ENCODE measurements around the gene SCART1. TPM values are rescaled to one million over a fixed set of nuclear protein-coding genes. Genes with fewer than 3 reads are reported as not detected.
"Not testable (repeated sequence)": the region's sequence is repeated elsewhere in the genome, so short reads cannot be mapped to it uniquely, and the experiment has no call there.

Gene SCART1
- total RNA-seq, result 1.4 and 1.6 TPM in 2 replicates
- long read RNA-seq, result 0 reads

DNA sequence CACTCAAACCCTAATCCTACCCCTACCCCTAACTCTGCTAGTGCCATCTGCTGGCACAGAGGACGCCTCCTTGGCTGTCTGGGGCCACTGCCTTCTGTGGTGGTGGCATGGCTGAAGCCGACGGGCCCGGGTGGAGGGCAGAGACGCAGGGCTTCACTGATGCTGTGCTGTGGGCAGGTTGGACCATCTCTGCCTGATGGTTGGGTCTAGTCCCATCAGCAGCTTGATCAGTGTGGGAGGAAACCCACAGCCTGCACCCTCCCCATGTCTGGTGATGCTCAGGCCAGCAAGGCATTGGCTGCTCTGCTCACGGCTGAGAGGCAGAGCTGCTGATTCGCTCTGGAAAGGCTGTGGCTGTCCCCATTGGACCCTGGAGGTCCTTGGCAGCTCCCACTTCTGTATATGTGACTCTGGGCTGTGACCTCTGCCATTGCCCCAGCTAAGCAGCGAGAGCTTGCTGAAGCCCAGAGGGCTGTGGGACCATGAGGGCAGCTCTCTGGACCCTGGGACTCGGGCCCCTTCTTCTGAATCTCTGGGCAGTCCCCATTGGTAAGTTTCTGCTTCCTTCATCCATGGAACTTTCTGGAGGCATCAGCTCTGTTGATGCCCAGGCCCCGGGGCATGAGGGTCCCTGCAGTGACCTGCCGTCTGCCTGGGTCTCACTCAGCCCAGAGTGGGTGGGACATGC lies at the start of gene SCART1:
Gene SCART1 (plus strand): TSS at position 430 of the 688 bp plus-strand sequence. CDS start 53 bp downstream, at position 483.
- H3K27me3 Mint-ChIP-seq (ENCODE audit: low read depth), result no peaks in the 10 kb centered on the region
- no peaks in the 10 kb centered on the region for H3K4me1 Mint-ChIP-seq
- H3K9me3 Mint-ChIP-seq, result peaks cover 15% of the 10 kb centered on the region
- peaks cover 8% of the 10 kb centered on the region for H3K36me3 Mint-ChIP-seq (ENCODE audit: low read depth)
- TF ChIP-seq CTCF (conservative IDR thresholded peaks at IDR 0.05), result no peak
- no peak within 1 kb of the TSS for H3K4me3 Mint-ChIP-seq
- no peak for DNase-seq (ENCODE audit: low read depth, low spot score)
- no peak within 1 kb of the TSS for H3K27ac Mint-ChIP-seq (ENCODE audit: unreplicated experiment)

GRCh38 chr10:133405272-133405671 lies 48.5 kb upstream of the SCART1 start:
- no peak overlapping the region for H3K27ac Mint-ChIP-seq (ENCODE audit: unreplicated experiment)
- TF ChIP-seq CTCF (conservative IDR thresholded peaks at IDR 0.05), result no peak
- no peak for DNase-seq (ENCODE audit: low read depth, low spot score)
- no peaks in the 10 kb centered on the region for H3K27me3 Mint-ChIP-seq (ENCODE audit: low read depth)
- H3K4me3 Mint-ChIP-seq, result no peak overlapping the region
- H3K4me1 Mint-ChIP-seq, result no peaks in the 10 kb centered on the region
- peaks cover 10% of the 10 kb centered on the region for H3K9me3 Mint-ChIP-seq
- H3K36me3 Mint-ChIP-seq (ENCODE audit: low read depth), result peaks cover 59% of the 10 kb centered on the region

DNA sequence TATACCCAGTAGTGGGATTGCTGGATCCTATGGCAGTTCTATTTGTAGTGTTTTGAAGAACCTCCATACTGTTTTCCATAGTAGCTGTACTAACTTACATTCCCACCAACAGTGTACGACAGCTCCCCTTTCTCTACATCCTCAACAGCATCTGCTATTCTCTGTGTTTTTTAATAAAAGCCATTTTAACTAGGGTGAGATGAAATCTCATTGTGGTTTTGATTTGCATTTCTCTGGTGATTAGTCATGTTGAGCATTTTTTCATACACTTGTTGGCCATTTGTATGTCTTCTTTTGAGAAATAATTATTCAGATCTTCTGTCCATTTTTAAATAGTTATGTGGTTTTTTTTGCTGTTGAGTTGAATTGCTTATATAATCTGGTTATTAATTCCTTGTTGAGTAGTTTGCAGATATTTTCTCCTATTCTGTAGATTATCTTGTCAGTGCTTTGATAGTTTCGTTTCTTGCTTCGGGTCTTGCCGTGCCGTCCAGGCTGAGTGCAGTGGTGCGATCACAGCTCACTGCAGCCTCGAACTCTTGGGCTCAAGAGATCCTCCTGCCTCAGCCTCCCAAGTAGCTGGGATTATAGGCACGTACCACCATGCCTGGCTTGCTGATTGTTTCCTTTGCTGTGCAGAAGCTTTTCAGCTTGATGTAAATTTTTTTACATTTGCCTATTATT lies 47.8 kb upstream of the SCART1 start:
- TF ChIP-seq CTCF (conservative IDR thresholded peaks at IDR 0.05), result no peak
- Mint-ChIP-seq H3K36me3 (ENCODE audit: low read depth) (peaks cover 66% of the 10 kb centered on the region), H3K4me3 (no peak overlapping the region), H3K9me3 (peaks cover 10% of the 10 kb centered on the region), H3K27me3 (ENCODE audit: low read depth) (no peaks in the 10 kb centered on the region), H3K27ac (ENCODE audit: unreplicated experiment) (no peak overlapping the region), H3K4me1 (no peaks in the 10 kb centered on the region)
- no peak for DNase-seq (ENCODE audit: low read depth, low spot score)

DNA sequence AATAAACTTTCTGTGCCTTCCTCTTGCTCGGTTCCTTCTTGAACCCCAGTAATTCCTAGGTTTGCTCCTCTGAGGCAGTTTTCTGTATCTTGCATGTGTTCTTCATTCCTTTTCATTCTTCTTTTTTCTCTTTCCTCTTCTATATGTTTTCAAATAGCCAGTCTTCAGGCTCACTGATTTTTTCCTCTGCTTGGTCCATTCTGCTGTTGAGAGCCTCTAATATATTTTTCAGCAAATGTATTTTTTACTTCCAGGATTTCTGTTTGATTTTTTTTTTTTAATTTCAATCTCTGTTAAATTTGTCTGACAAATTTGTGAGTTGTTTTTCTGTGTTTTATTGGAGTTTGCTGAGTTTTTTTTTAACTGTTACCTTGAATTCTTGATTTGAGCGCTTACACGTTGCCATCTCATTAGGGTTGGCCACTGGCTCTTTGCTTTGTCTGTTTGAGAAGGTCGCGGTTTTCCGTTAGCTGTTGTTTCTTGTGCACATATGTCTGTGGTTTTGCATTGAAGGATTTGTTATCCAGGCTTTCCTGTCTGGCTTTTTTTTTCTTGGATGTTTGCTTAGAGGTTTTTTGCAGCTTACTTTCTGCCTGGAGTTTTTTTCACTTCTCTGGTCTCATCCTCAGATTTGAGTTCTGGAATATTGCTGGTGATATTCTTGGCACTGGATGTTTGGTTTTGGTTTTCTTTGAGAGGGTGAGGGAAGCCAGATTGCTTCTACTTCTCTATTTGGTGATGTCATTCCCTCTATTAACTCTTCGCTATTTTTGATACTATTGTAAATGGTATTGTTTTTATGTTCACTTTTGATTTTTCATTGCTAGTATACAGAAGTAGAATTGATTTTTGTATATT lies 42.0 kb upstream of the SCART1 start:
- H3K27me3 Mint-ChIP-seq (ENCODE audit: low read depth), result no peaks in the 10 kb centered on the region
- peak overlapping the region; percentile 50 for H3K4me3 Mint-ChIP-seq
- no peak for TF ChIP-seq CTCF (conservative IDR thresholded peaks at IDR 0.05)
- no peak overlapping the region for H3K27ac Mint-ChIP-seq (ENCODE audit: unreplicated experiment)
- no peak for DNase-seq (ENCODE audit: low read depth, low spot score)
- H3K9me3 Mint-ChIP-seq, result peaks cover 29% of the 10 kb centered on the region
- peaks cover 79% of the 10 kb centered on the region for H3K36me3 Mint-ChIP-seq (ENCODE audit: low read depth)
- H3K4me1 Mint-ChIP-seq, result no peaks in the 10 kb centered on the region

DNA sequence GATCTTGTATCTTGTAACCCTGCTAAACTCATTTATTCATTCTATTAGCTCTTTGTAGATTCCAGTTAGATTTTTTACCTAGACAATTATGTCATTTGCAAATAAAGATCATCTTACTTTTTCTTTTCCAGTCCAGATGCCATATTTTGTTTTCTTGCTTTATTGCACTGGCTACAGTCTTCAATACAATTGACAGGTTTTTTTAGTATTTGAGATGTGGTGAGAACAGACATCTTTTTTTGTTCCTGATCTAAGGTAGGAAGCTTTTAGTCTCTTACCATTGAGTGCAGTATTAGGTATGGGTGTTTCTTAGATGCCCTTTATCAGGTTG lies 41.4 kb upstream of the SCART1 start:
- Mint-ChIP-seq H3K4me1 (no peaks in the 10 kb centered on the region), H3K4me3 (peak overlapping the region; percentile 50), H3K27me3 (ENCODE audit: low read depth) (no peaks in the 10 kb centered on the region), H3K36me3 (ENCODE audit: low read depth) (peaks cover 74% of the 10 kb centered on the region), H3K9me3 (peaks cover 29% of the 10 kb centered on the region), H3K27ac (ENCODE audit: unreplicated experiment) (no peak overlapping the region)
- DNase-seq (ENCODE audit: low read depth, low spot score), result no peak
- TF ChIP-seq CTCF (conservative IDR thresholded peaks at IDR 0.05), result no peak

- peaks cover 23% of the 10 kb centered on the region for H3K9me3 Mint-ChIP-seq
- H3K27ac Mint-ChIP-seq (ENCODE audit: unreplicated experiment); H3K27me3 Mint-ChIP-seq (ENCODE audit: low read depth); DNase-seq (ENCODE audit: low read depth, low spot score); H3K4me3 Mint-ChIP-seq; H3K4me1 Mint-ChIP-seq: not testable (repeated sequence)
- peaks cover 61% of the 10 kb centered on the region for H3K36me3 Mint-ChIP-seq (ENCODE audit: low read depth)
Measured at GRCh38 chr10:133414401-133414800, 39.3 kb upstream of the SCART1 start.

Data from neural crest cell (in vitro differentiated cells).